ENCODE measurements around the gene ANKRD44.

The ANKRD44 gene

DNA sequence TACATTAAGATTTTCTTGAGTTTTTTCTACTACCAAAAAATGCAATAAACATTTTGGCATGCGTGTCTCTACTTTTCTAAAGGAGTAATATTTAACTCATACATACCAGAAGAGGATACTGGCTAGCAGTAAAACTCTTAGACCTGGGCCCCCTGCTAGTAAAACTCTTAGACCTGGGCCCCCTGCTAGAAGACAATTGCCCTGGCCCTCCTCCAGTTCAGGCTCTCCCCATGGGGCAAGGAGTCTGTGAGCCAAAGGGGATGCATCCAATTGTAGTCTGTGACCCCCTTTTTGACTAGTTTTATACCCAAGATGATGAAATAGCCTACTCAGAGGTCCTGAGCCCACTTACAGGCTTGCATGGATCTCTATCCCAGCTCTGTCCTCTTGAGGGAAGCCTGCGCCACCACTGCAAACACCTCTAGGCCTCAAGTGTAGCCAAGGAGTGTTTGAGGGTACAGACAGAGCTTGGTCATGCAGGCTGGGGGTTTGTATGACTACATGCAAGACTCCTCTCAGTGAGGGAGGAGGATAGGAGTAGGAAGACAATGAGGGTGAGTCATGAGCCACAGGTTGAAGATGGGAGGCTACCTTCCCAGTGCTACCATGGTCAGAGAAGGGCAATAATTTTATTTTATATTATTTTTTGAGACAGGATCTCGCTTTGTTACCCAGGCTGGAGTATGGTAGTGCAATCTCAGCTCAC is 338.9 kb downstream of the ANKRD44 start:
- DNase-seq: no peak

DNA sequence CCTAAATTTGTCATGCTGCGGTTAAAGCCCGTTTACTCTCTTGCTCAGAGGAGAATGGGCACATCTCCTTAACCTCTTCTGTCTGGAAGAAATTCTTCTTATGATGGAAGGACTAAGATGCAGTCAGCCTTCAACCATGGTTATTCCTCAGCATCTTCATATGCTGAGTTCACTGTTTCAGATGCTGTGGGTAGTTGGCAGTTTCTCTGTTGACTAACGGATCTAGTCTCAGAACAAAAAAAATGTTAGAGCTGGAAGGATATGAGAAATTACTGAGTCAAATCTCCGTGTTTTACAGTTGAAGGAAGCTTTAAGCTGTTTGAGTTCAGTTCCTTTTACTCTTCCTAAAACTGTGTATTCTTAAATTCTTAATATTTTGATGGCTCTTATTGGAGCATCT is 340.5 kb downstream of the ANKRD44 start:
- no peak for DNase-seq

DNA sequence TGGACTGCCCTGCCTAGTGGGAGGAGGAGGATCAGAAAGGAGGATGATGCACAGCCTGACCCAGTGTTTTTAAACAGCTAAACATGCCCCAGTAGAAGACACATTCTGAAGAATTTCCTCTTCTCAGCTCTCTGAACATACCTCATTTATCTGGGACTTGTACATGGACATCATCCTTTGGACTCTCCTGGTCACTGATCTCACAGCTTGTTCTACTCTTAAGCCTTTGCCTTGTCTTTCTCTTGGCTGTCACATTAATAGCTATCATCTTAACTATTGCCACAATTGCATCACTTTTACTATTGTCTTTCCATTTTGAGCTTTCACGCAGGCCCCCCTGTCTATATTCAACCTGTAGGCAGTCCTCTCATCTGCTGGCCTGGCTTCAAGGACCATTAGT is 342.1 kb downstream of the ANKRD44 start:
- DNase-seq: no peak

DNA sequence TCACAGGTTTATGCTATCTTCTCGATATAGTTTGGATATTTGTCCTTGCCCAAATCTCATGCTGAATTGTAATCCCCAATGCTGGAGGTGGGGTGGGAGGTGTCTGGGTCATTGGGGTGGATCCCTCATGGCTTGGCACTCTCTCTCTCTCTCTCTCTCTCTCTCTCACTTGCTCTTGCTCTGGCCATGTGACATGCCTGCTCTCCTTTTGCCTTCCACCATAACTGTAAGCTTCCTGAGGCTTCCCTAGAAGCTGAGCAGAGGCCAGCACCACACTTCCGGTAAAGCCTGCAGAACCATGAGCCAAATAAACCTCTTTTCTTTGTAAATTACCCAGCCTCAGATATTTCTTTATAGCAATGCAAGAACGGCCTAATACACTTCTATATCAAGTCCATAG is 342.8 kb downstream of the ANKRD44 start:
- DNase-seq: no peak

DNA sequence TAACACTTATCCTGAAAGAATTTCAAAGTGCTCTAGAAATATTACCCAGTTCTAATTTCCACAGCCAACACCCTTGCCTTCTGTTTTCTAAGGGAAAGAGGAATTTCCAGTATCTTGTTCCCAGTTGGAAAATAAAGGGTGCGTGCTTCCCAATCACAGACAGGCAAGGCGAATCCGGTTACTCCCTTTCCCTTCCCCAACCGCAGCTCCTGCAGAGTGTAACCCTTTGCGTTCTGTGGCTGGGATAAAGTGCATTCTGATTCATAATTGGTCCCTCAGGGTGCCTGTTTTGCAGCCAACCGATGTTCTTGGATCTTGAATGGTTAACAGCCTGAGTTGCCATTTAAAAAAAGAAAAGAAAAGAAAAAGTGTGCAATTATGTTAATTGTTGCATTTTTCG is 343.5 kb downstream of the ANKRD44 start:
- no peak for DNase-seq

DNA sequence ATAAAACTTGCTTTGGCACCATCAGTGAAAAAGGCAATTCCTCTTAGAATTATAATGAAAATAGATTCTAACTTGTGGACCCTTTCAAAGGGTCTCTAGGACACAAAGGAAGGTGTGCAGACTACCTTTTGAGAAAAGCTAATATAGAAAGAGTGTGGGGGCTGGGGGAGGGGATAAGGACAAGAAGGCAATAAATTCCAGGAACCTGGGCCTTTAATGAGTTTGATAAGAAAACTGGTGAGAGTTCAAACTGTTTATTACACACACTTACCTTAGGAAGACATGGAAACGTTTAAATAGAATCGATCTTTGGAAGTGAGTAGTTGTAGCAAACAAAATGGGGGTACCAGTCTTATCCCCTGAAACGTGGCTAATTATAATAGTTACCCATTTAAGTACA is 344.5 kb downstream of the ANKRD44 start:
- no peak for DNase-seq

DNA sequence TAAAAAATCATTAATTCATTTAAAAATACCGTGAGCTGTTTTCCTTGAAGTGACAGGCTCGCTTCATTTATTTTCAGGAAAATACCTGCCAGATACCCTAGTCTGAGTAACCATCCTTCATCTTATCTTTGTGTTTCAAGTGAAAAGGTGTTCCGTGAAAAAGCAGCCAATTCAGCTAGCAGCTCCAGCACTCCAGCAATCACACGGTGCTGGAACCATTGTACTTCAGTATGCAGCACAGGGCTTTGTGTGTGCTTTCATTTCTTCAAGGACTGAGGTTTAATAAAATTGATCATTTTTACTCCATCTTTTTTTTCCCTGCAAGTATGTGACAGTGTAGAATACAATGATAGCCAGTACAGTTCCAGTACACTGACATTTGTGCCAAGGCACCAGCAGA is 344.9 kb downstream of the ANKRD44 start:
- no peak for DNase-seq

DNA sequence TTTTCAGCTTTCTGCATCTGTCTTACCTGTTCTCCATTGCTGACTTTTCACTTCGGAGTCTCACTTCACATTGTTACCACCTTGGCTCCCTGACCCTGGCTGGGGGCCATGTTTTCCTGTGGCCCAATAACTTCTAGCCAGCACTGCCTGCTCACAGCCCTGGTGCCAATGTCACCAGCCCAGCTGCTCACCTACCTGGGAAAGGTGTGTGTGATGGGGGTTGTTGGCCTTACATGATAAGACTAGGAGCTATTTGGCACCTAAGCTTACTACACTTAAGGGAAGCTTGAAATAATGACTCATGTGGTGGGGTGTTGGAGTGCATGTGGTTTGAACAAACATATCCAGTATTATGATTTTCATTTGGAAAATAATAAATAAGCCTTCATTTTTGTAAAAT is 346.6 kb downstream of the ANKRD44 start:
- DNase-seq: no peak

DNA sequence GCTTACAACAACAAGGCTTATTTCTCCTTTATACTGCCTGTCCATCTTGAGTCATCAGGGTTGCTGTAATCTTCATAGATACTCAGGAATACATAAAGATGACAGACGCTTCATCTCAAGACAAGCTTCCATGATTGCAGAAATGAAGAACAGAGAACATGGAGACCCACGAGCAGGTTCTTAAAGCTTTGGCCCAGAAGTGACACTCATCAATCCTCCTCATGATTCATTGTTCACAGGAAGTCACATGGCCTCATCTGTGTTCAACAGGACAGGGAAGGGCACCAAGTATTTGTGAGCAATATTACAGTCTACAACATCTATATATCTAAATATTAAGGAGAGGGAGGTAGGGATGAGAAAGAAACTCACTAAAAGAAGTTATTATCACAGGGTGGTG is 347.5 kb downstream of the ANKRD44 start:
- no peak for DNase-seq

DNA sequence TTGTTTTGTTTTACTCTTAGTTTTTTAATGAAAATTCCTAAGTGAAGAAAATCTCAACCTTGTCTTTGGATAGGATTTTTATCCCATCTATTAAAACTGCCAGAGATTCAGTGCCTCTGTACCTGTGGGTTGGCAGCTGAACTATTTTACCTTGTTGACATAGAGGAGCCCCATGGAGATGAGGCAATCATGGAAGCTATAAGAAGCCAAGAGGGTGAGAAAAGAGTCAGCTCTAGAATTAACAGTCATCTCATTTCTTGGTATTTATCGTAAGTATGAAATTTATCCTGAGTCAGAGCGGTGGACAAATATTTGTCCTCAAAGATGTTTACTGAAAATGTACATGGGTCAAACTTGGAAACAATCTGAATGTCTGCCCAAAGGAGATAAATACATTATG is 348.3 kb downstream of the ANKRD44 start:
- DNase-seq: no peak

DNA sequence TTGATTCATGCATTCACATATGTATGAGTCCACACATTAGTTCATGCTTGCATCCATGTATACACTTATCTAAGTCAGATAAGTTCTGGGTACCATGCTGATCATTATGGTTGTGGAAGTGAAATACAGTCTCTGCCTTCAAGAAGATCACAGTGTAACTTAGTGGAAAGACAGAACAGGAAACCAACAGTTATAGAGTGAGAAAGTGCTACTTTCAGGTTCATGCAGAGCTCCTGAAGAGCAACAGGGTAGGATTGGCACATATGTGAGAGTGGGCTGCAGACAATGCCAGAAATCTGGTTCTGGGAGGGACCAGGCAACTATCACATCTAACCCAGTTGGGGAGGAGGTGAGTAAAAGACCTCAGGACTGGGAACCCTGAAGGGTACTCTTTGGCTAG is 348.7 kb downstream of the ANKRD44 start:
- DNase-seq: no peak

DNA sequence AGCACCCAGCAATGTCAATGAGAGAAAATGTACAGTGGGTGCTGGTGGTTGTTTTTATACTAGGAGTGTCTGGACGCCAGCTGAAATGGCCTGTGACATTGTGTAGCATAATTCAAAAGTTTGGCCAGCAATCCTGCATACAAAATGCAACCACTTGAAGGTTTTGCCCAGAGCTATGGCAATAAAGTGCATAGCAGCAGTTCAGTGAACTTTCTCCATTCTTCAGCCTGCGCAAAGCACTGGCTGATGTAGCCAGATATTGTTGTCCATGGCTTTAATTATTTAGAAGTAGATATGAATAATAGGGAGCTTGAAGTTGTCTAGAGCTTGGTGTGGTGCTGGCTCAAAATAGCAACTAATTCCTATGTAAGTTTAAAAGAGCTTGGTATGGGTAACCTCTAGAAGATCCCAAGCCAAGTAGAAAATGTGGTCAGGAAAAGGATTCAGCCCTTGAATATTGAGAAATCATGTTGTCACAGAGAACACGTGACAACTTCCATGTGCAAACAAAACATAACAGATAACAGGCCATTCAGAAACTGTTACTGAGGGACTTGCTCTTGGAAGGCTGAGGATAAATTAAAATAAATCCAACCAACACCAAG is 350.7 kb downstream of the ANKRD44 start:
- DNase-seq: no peak

DNA sequence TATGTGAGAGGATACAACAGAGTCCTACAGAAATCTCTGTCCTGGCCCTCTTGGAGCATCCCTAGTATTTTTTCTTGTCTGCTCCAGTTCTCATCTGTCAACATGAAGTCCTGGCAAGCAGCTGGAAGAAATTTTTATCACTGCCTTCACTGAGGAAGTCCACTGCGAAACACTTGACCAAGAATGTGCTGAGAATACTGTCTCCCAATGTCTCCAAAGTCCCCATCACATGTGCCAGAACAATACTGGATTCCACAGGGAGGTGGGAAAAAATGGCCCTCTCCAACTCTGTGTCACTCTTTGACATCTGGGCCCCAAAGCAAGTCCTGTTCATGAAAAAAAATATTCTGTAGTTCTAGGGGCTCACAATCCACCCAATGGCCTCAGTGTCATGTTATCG is 351.3 kb downstream of the ANKRD44 start:
- DNase-seq: no peak

DNA sequence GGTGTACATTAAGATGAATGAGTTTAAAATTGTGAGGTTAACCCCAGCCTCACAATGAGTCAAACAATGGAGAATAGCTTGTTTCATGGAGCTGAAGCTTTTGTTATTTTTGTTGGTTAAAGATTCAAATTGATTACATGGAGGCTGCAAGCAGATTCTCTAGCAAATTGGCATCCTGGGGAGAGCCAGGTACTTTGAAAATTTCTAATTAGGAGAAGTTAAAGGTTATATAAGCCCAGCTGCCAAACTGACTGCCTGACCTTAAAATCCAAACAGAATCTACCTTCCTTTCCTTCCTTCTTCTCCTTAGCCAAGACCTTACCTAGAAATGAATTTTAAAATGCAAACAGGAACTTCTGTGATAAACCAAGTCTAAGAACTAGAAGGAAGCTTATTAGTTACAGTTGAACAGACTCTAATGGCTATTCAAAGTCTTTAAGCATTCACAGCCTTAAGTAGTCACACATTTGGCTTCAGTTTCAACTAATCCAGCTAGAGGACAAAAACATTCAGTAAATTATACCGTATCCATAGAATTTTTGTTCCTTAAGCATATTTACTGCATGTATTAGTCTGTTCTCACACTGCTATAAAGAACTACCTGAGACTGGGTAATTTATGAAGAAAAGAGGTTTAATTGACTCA is 352.6 kb downstream of the ANKRD44 start:
- DNase-seq: no peak

DNA sequence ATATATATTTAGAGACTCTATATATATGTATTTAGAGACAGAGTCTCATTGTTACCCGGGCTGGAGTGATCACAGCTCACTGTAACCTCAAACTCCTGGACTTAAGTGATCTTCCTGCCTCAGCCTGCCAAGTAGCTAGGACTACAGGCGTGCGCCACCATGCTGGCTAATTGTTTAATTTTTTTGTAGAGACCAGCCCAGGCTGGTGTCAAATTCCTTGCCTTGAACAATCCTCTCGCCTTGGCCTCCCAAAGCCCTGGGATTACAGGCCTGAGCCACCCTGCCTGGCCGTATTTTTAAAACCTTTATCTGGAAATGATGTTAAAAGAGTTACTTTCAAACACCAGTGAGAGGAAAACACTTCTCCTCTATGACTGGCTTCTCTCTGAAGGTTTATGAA is 353.1 kb downstream of the ANKRD44 start:
- DNase-seq: no peak

DNA sequence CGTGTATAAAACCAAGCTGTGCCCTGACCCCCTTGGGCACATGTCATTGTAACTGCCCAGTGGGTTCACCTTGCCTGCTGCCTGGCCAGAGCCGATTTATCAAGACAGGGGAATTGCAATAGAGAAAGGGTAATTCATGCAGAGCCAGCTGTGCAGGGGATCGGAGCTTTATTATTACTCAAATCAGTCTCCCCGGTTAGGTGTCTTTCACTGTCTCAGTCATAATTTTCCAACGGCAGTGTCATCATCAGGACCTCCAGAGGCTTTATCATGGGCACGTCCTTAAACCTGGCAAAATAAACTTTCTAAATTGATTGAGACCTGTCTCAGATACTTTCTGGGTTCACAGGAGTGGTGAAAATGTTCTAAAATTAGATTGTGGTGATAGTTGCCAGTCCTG is 354.5 kb downstream of the ANKRD44 start:
- no peak for DNase-seq

DNA sequence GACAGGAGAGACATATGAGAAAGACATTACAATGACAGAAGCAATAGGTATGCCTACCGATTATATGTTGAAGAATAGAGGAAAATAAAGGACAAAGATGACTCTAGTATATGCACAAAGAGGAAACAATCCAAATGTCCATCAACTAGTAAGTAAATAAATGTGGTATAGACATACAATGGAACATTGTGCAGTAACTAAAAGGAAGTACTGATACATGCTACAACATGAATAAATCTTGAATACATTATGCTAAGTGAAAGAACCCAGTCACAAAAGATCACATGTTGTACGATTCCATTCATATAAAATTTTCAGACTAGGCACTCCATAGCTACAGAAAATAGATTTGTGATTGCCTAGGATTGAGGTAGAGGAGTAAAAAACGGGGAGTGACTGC is 355.5 kb downstream of the ANKRD44 start:
- no peak for DNase-seq

DNA sequence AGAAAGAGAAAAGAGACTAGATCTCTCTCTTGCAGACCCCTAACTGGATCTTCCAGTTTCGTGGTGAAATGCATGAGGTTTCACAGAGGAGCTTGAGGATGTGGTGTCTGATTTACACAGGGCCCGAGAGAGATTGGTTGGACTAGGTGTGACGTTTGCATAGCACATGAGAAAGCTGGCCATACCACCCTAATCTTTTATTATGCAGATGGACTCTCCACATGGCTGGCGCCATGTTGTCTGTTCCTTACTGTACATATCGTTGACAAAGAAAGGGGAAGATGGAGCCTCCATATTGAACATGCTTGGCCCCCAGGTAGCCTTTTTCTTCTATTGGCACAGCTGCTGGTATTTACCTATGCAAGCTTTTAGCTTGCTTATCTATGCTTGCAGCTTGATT is 356.6 kb downstream of the ANKRD44 start:
- no peak for DNase-seq

DNA sequence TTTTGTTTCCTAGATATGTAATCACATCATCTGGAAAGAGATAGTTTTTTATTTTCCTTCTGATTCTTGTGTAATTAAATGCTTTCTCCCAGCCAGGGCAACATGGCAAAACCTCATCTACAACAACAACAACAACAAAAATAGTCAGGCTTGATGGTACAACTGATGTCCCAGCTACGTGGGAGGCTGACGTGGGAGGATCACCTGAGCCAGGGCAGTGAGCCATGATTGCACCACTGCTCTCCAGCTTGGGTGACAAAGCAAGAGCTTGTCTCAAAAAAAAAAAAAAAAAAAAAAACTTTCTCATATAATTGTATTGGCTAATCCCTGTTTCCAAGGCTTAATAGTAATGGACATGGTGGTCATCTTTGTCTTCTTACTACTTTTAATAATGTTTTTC is 357.6 kb downstream of the ANKRD44 start:
- no peak for DNase-seq

DNA sequence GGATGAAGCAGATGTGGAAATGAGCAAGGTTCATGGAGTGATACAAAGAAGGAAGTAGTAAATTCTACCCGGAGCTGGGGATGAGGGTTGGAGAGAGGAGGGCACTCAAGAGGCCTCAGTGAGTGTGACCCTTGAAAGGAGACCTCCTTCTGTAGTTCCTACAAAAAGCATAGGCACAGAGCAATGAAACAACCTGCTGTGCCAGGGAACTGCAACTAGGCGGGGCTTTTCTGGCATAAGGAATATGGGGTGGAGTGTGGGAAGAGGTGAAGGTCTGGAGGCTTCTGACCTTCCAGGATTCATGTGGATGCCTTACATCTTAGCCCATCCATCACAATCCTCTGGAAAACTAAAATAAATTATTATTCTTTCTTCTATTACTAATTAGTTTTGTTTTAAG is 358.6 kb downstream of the ANKRD44 start:
- DNase-seq: no peak

DNA sequence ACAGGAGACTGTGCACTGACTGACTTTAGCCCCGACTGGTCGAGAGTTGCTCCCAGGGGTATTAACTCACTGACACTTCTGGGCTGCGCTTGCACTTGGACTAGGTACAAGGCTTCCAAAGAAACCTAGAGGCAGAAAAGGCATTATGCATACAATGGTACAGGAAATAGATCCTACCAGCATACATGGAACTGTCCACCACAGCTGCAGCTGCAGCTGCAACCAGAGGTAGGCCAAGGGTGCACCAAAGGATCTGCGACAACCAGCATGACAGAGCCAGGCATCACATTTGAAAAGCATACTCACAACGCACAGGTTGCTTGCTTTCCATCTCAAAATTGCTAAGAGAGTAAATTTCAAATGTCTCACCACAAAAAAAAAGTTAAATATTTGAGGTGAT is 361.5 kb downstream of the ANKRD44 start:
- DNase-seq: no peak

DNA sequence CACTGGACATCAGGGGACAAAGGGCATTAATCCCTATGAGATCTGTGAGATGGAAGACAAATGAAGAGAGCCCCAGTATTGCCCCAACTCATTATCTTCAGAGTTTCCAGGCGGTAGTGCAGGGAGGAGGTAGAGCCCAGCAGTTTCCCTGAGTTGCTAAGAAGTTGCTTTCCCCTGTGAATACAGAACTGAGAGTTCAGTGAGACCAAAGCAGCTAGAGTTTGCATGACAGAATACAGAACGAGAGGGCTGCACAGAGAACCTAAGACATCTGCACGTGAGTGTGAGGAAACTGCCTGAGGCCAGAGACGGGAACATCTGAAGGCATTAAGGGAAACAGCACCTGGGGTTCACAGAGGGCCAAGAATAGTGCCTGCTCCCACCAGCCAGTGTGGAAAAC is 366.0 kb downstream of the ANKRD44 start:
- no peak for DNase-seq

DNA sequence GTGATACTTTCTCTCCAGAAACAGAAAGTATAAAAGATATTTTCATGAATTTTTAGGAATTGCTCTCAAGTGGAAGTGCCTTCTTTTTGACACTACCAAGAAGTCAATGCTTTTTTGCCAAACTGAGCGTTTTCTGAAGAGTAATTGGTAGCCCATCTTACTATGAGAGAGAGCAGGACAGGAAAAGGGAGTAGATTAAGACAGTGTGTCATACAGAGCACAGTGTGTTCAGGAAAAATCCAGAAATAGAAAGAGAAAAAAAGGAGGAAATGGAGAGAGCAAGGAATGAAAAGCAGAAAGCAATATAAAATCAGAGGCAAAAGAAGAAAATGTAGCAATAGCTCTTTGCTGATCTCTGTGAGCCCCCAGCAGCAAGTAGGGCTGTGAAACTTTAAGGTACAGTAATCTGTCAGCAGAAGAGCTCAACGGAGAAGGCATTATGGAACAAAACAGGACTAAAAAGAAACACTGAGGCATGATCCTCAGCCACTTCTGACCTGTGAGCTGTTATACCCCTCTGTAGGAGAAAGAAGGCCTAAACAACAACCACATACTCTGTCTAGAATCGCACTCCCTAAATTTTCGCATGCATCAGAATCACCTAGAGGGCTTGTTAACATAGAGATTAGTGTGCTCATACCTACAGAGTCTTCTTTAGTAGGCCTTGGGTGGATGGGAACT is 369.0 kb downstream of the ANKRD44 start:
- no peak for DNase-seq

DNA sequence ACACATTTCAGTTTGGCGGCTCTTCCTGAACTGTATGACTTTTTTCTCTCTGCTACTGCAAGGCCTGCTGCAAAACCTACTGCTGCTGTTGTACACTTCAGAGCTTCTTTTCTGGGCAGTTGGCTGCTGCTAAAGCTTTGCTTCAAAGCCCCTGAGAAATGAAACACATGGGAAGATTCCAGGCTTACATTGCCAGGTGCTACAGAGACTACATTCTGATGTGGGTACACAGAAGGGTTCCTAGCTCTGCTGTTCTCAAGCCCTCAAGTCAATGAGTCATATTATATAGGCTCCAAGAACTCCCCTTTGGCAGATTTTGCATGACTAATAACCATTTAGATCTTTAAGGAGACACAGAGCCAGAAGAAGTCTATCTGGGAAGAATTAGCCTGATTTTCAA is 371.2 kb downstream of the ANKRD44 start:
- DNase-seq: no peak

Measured in DMS79 (cell line).